ENCODE results near the gene TTR. TPM values are rescaled to one million over a fixed set of nuclear protein-coding genes. Genes with fewer than 3 reads are reported as not detected.

TTR gene
- total and polyA plus RNA-seq, 2 experiments from 2014 or later: not detected

- no peak overlapping the region for H3K4me3 Mint-ChIP-seq
- no peaks in the 10 kb centered on the region for H4K20me1 ChIP-seq (replicated peaks; ENCODE audit: insufficient read depth)
- DNase-seq (ENCODE audit: low spot score): peak; percentile 45
- 0 out of 2 replicates have a peak overlapping the region, but pooled peaks have one; percentile 16 for H2AFZ ChIP-seq
- H3K9me2 ChIP-seq (ENCODE audit: insufficient read depth): no peaks in the 10 kb centered on the region
- no peaks in the 10 kb centered on the region for H3K27me3 ChIP-seq (ENCODE audit: insufficient read depth)
- no peak overlapping the region for H3K4me3 ChIP-seq
- 0 out of 2 replicates have a peak, but pooled peaks cover 7% of the 10 kb centered on the region for H3K4me1 ChIP-seq (ENCODE audit: insufficient read depth)
- peak; percentile 83 for ATAC-seq
- H3K27me3 Mint-ChIP-seq (ENCODE audit: insufficient read depth, low read depth, poor library complexity): peaks cover 11% of the 10 kb centered on the region
- no peak for TF ChIP-seq CREB1 (CRISPR knock-in tag; IDR thresholded peaks at IDR 0.05; ENCODE audit: low read depth)
- TF ChIP-seq JUNB (IDR thresholded peaks at IDR 0.05; ENCODE audit: unreplicated experiment): no peak
- TF ChIP-seq EZH2 (IDR thresholded peaks at IDR 0.05; ENCODE audit: low read depth, unreplicated experiment): no peak
- TF ChIP-seq CTCF (conservative IDR thresholded peaks at IDR 0.05; ENCODE audit: low read depth in 2 of 2): peak; percentile 15 to 30; a peak in 2 of 4 replicates
- TF ChIP-seq POLR2AphosphoS5 (IDR thresholded peaks at IDR 0.05; ENCODE audit: low read depth): no peak
- H3K36me3 Mint-ChIP-seq (ENCODE audit: low read depth): no peaks in the 10 kb centered on the region
- H3K36me3 ChIP-seq (ENCODE audit: insufficient read depth): no peaks in the 10 kb centered on the region
- H3K4me1 Mint-ChIP-seq: peaks cover 8% of the 10 kb centered on the region; the same call in 2 of the 3 replicates
- H3K4me2 ChIP-seq: no peak overlapping the region
- H3K27ac Mint-ChIP-seq: no peak overlapping the region
- H3K27ac ChIP-seq (ENCODE audit: low read depth): no peak overlapping the region
- no peaks in the 10 kb centered on the region; the same call in 2 of the 3 replicates for H3K9me3 Mint-ChIP-seq
- H3K79me2 ChIP-seq (replicated peaks; ENCODE audit: insufficient read depth): no peaks in the 10 kb centered on the region
- H3F3A ChIP-seq (replicated peaks; ENCODE audit: low read depth): no peaks in the 10 kb centered on the region
Observed at GRCh38 chr18:31557446-31557845, 34.2 kb upstream of the TTR start.

- Histone ChIP-seq H3K27ac (ENCODE audit: low read depth) (no peak overlapping the region), H3K9me2 (ENCODE audit: insufficient read depth) (no peaks in the 10 kb centered on the region), H3K4me2 (no peak overlapping the region), H4K20me1 (replicated peaks; ENCODE audit: insufficient read depth) (no peaks in the 10 kb centered on the region), H3K79me2 (replicated peaks; ENCODE audit: insufficient read depth) (no peaks in the 10 kb centered on the region), H3K4me1 (ENCODE audit: insufficient read depth) (0 out of 2 replicates have a peak, but pooled peaks cover 7% of the 10 kb centered on the region), H2AFZ (no peak overlapping the region), H3K36me3 (ENCODE audit: insufficient read depth) (no peaks in the 10 kb centered on the region), H3K4me3 (no peak overlapping the region), H3K27me3 (ENCODE audit: insufficient read depth) (no peaks in the 10 kb centered on the region), H3F3A (replicated peaks; ENCODE audit: low read depth) (no peaks in the 10 kb centered on the region)
- DNase-seq (ENCODE audit: low spot score): no peak
- H3K4me1 Mint-ChIP-seq: peaks cover 8% of the 10 kb centered on the region; the same call in 2 of the 3 replicates
- no peak for ATAC-seq
- peaks cover 11% of the 10 kb centered on the region for H3K27me3 Mint-ChIP-seq (ENCODE audit: insufficient read depth, low read depth, poor library complexity)
- TF ChIP-seq JUNB (IDR thresholded peaks at IDR 0.05; ENCODE audit: unreplicated experiment) (no peak), ZNF331 (CRISPR knock-in tag; IDR thresholded peaks at IDR 0.05; ENCODE audit: low read depth) (no peak), ETS1 (IDR thresholded peaks at IDR 0.05) (no peak), CREB1 (CRISPR knock-in tag; IDR thresholded peaks at IDR 0.05; ENCODE audit: low read depth) (no peak)
- H3K27ac Mint-ChIP-seq: no peak overlapping the region
- H3K9me3 Mint-ChIP-seq: no peaks in the 10 kb centered on the region; the same call in 2 of the 3 replicates
- no peak overlapping the region for H3K4me3 Mint-ChIP-seq
- H3K36me3 Mint-ChIP-seq (ENCODE audit: low read depth): no peaks in the 10 kb centered on the region
Observed at GRCh38 chr18:31558567-31558966, 33.1 kb upstream of the TTR start.

GRCh38 chr18:31562726-31563125, 29.0 kb upstream of the TTR start:
- no peaks in the 10 kb centered on the region for H3K36me3 Mint-ChIP-seq (ENCODE audit: low read depth)
- H3F3A ChIP-seq (replicated peaks; ENCODE audit: low read depth): no peaks in the 10 kb centered on the region
- H3K4me1 Mint-ChIP-seq: no peaks in the 10 kb centered on the region; the same call in 2 of the 3 replicates
- H3K4me1 ChIP-seq (ENCODE audit: insufficient read depth): no peaks in the 10 kb centered on the region
- no peaks in the 10 kb centered on the region for H3K79me2 ChIP-seq (replicated peaks; ENCODE audit: insufficient read depth)
- no peak overlapping the region for H3K27ac ChIP-seq (ENCODE audit: low read depth)
- no peaks in the 10 kb centered on the region for H3K36me3 ChIP-seq (ENCODE audit: insufficient read depth)
- H3K4me3 ChIP-seq: no peak overlapping the region
- ATAC-seq (no peak), DNase-seq (ENCODE audit: low spot score) (no peak)
- H3K27me3 ChIP-seq (ENCODE audit: insufficient read depth): no peaks in the 10 kb centered on the region
- no peak overlapping the region for H3K4me2 ChIP-seq
- no peaks in the 10 kb centered on the region for H3K9me3 Mint-ChIP-seq
- no peak overlapping the region for H3K27ac Mint-ChIP-seq
- no peak overlapping the region for H3K4me3 Mint-ChIP-seq
- no peaks in the 10 kb centered on the region for H3K9me2 ChIP-seq (ENCODE audit: insufficient read depth)
- H3K27me3 Mint-ChIP-seq (ENCODE audit: insufficient read depth, low read depth, poor library complexity): peaks cover 10% of the 10 kb centered on the region
- no peaks in the 10 kb centered on the region for H4K20me1 ChIP-seq (replicated peaks; ENCODE audit: insufficient read depth)
- H2AFZ ChIP-seq: no peak overlapping the region
- no peak for TF ChIP-seq EZH2phosphoT487 (IDR thresholded peaks at IDR 0.05; ENCODE audit: unreplicated experiment)
